Embryonic facial prominence (tissue), 1 donor: ENCODE results near the gene CYP21A2.
"Not testable (repeated sequence)": the region's sequence is repeated elsewhere in the genome, so short reads cannot be mapped to it uniquely, and the experiment has no call there.

ENCODE experiments used
- DNase-seq: peaks from one replicate; pipeline ENCODE4 v3.0.0-alpha.2; 2016; ENCODE audit errors: extremely low spot score

The CYP21A2 gene

DNA sequence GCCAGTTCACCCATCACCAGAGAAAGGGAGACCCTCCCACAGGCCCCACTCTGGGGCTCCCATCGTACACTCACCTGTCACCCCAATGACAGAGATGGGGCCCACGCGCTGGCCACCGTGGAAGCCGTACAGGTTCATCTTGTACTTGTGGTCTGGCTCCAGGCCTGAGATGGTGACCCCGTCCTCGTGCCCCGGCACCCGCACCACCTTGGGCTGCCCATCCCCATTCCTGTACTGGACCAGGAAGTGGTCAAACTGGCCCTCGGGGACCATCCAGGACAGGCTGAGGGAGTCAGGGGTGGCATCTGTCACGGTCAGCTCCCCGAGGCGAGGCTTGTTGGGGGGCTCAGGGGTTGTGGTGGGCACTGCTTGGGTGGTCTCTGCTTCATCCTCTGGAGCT is 15.1 kb downstream of the CYP21A2 start:
- not testable (repeated sequence) for DNase-seq

- DNase-seq: not testable (repeated sequence)
These were observed 17.5 kb downstream of the CYP21A2 start for GRCh38 chr6:32055756-32056155.

GRCh38 chr6:32056254-32056653 is 18.0 kb downstream of the CYP21A2 start:
- DNase-seq: no peak

DNA sequence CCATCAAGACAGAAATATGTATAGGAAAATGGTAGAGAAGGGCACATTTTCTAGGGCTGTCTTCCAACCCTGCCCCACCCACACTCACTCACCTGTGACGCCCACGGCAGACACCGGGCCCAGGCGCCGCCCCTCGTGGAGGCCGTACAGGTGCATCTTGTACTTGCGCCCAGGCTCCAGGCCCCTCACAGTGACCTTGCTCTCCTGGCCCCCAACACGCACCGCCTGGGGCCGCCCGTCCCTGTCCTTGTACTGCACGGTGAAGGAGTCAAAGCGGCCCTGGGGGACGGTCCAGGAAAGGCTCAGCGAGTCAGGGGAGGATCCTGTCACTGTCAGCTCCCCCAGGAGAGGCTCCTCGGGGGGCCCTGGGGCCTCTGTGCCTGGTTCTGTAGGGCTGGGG is 19.8 kb downstream of the CYP21A2 start:
- DNase-seq: no peak

GRCh38 chr6:32058511-32058963 is 20.3 kb downstream of the CYP21A2 start:
- DNase-seq: no peak

DNA sequence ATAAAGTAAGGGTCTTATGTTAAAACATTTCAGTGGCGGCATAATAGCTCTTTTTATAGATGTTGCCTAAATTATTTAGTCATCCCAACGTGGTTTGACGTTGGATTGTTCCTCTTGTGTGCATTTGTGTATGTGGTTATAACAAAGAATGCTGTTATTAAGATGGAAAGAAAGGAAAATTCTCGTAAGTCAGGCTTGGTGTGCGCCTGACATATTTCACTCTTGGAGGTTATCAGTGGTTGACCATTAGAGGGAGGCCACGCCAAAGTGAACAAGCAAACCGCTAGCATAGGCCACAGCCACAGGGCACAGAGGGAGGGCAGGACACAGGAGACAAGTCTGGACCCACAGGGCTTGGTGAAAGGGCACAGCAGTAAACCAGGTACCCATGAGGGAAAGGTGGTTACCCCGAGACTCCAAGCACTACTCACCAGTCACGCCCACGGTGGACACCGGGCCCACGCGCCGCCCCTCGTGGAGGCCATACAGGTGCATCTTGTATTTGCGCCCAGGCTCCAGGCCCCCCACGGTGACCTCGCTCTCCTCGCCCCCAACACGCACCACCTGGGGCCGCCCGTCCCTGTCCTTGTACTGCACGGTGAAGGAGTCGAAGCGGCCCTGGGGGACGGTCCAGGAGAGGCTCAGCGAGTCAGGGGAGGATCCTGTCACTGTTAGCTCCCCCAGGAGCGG is 22.9 kb downstream of the CYP21A2 start:
- no peak for DNase-seq

DNA sequence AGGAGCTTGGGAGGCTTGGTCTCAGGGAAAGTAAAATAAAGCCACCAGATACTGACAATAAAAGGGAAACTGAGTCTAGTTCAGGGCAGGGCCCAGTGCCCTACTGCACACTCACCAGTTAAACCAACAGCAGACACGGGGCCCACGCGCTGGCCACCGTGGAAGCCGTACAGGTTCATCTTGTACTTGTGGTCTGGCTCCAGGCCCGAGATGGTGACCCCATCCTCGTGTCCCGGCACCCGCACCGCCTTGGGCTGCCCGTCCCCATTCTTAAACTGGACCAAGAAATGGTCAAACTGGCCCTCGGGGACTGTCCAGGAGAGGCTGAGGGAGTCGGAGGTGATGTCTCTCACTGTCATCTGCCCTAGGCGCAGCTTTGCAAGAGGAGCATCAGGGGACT is 26.5 kb downstream of the CYP21A2 start:
- DNase-seq: no peak

DNA sequence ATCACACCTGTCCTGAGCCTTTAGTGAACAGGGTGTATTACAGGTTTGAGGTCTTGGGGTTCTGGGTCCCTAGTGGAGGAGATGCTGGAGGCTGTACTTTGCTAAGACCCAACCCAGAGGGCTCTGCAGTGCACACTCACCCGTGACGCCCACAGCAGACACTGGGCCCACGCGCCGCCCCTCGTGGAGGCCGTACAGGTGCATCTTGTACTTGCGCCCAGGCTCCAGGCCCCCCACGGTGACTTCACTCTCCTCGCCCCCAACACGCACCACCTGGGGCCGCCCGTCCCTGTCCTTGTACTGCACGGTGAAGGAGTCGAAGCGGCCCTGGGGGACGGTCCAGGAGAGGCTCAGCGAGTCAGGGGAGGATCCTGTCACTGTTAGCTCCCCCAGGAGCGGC is 29.3 kb downstream of the CYP21A2 start:
- DNase-seq: not testable (repeated sequence)

DNA sequence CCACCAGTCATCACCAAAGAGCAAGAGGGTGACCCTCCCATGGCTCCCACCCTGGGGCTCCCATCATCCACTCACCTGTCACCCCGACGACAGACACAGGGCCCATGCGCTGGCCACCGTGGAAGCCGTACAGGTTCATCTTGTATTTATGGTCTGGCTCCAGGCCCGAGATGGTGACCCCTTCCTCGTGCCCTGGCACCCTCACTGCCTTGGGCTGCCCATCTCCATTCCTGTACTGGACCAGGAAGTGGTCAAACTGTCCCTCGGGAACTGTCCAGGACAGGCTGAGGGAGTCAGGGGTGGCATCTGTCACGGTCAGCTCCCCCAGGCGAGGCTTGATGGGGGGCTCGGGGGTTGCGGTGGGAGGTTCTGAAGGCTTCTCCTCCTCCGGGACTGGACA is 30.1 kb downstream of the CYP21A2 start:
- DNase-seq: not testable (repeated sequence)

- DNase-seq: no peak
These were observed 30.7 kb downstream of the CYP21A2 start for GRCh38 chr6:32068867-32069266.

DNA sequence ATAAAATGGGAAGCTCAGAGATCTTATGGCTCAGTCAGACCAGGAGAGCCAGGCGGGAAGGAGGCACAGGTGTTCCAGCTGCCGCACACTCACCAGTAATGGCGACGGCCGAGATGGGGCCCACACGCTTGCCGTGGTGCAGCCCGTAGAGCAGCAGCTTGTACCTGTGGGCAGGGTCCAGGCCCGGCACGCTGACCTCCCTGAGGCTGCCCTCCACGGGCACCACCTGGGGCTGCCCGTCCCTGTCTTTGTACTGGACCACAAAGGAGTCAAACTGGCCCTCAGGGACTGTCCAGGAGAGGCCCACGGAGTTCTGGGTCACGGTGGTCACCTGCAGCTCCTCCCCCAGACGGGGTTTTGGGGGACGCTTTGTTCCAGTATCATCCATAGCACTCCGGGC is 31.2 kb downstream of the CYP21A2 start:
- no peak for DNase-seq

GRCh38 chr6:32069878-32070515 is 31.8 kb downstream of the CYP21A2 start:
- DNase-seq: no peak

DNA sequence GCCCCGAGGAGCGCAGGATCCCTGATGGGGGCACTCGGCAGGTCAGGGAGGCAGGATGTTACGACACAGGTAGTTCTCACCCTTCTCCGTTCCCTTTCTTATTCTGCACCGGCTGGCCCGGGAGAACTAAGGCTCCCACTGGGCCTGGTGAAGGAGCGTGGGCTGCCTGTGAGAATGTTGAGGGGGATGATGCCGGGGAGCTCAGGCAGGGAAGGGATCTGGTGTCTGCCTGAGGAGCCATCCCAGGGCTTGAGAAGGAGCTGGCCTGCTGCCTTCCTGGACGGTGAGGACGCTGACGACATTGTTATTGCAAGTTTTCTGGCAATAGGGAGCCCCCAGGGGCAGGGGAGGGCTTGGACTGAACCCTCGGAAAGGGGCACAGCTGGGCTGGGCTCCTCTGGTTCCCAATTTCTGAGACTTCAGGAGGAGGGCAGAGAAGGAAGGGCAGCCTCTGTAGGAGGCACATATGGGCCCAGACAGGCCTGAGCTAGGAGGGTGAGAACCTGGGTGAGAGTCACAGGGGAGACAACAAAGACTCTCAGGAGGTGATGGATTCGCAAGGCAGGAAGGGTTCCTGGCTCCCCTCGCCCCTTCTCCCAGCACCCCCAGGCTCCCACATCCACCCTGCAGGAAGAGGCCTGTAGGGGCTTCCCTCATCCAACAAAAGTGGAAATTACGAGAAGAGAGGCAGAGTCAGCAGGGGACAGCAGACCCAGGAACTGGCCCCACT is 32.8 kb downstream of the CYP21A2 start:
- DNase-seq: no peak

DNA sequence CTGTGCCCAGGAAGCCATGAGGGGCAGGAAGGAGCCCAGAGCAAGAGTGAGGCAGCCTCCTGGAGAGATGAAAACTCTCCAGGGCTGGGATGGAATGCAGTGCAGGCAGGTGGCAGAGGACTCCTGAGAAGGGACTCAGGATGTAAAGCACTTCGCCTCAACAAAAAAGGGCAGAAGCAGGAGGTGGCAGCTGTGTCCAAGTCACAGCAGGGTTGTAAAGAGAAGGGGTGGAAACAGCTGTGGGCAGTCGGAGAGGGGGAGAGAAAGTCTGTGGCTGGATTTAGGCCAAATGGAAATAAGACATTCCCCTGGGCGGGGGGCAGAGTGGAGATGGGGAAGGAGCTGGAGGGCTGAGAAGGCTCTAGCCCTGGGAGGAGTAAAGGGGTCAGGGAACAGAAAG is 34.9 kb downstream of the CYP21A2 start:
- no peak for DNase-seq

DNA sequence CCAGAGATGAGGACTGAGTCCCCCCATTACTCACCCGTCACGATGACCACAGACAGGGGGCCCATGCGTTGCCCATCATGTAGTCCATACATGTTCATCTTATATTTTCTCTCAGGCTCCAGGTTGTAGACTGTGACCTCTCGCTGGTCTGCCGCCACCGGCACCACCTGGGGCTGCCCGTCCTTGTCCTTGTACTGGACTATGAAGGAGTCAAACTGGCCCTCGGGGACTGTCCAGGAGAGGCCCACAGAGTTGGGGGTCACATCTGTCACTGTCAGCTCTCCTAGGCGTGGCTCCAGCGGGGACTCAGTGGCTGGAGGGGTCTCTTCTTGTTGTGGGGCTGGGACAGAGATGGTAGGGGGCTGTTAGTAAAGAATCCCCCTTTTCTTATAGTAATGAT is 35.4 kb downstream of the CYP21A2 start:
- DNase-seq: no peak

DNA sequence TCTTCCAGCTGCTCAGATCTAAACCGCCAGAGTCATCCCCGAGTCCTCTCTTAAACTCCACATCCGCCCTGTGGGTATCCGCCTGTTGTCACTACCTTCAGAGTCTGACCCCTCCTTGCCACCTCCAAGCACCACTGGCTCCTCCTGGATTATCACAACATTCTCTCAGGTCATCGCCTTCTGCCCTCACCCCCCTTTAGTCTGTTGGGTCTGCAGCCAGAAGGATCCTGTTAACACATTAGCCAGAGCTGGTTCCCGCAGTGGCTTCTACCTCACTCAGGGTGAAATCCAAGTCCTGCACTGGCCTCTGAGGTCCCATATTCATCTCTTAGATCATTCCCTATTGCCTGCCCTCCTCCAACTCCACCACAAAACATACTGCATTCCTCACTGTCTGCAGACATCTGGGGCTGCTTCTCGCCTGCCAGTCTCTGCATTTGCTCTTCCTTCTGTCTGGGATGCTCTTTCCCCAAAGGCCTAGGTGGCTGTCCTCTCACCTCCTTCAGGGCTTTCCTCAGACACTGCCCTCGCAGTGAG is 36.8 kb downstream of the CYP21A2 start:
- no peak for DNase-seq

DNA sequence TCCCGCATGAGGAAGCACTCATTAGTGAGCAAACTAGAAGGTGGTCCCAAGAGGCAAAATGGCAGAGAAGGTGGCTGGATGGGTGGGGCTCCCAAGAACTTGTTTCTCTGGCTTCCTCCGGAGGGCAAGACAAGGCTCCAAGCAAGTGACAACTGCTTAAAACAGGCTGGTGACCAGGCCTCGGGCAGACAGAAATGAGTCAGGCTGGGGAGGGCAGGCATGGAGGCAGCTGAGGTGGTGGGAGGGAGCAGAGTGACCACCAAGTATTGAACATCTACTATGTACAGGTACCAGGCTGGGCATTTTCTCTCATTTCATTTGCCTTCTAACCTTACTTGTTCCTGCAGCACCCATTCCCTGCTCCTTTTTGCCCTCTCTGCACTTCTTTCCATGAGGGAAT is 37.6 kb downstream of the CYP21A2 start:
- DNase-seq: no peak

GRCh38 chr6:32076321-32076809 is 38.1 kb downstream of the CYP21A2 start:
- DNase-seq: no peak

DNA sequence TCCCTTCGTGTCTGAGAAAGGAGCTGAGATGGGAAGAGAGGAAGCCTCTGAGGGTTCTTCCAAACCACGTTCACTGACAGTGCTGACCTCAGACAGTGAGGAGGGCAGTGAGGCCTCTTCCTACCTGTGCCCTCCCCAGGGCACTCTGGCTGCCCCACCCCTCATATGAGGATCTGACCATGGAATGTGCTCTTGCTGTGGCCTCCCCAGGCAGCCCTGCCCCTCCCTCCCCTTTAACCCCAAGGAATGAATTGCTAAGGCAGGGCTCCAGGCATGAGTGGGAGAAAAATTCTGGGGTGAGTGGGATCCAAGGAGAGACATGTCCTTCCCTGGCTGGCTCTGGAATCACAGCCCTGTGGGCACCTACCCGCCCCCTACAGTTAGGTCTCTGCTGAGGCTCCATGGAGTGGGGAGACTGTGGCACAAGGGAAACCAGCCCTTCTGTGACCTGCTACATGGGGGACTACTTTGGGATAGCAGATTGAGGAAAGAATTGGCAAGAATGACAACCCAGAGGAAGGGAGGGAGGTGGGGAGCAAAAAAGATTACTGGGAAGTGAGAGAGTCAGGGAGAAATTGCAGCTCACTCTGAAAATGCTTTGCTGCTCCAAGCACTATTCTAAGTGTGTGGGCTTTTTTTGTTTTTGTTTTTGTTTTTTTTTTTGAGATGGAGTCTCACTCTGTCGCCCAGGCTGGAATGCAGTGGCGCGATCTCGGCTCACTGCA is 41.5 kb downstream of the CYP21A2 start:
- DNase-seq: no peak

- DNase-seq: no peak
These were observed 43.2 kb downstream of the CYP21A2 start for GRCh38 chr6:32081168-32081990.

GRCh38 chr6:32082478-32082877 is 44.3 kb downstream of the CYP21A2 start:
- DNase-seq: no peak
